ENCODE data around the gene FXYD2. TPM values are rescaled to one million over a fixed set of nuclear protein-coding genes. Genes with fewer than 3 reads are reported as not detected.
"Not testable (repeated sequence)": the region's sequence is repeated elsewhere in the genome, so short reads cannot be mapped to it uniquely, and the experiment has no call there.

The FXYD2 gene
- total RNA-seq (2014; rRNA removed; shearing (Covaris generic)): not detected in 2 replicates
- polyA plus RNA-seq (2015; cell fraction: cytosol; rRNA removed): not detected in 2 replicates
- polyA plus RNA-seq (2015; cell fraction: nucleus; rRNA removed): not detected in 2 replicates

- in situ Hi-C loops (cut with HindIII; ENCODE audit: low pct_unique_long_range_greater_than_20kb, low sequenced_read_pairs): loop anchor here (25.0 kb wide), 1 partner anchor 112 kb away; the partner anchor contains the start of gene TMPRSS13
Observed at GRCh38 chr11:117824571-117825537, at the start of gene FXYD2. Gene FXYD2, minus strand, starts transcription at chr11:117824744. Its CDS starts 66 bp downstream, at chr11:117824678.

GRCh38 chr11:117873828-117874125, 49.2 kb upstream of the FXYD2 start:
- in situ Hi-C loops (cut with HindIII; ENCODE audit: low pct_unique_long_range_greater_than_20kb, low sequenced_read_pairs): no loop called here
- no peak for DNase-seq (ENCODE audit: low read depth, low spot score)

More at GRCh38 chr11:117824571-117825537, at the start of gene FXYD2:
- no peak for DNase-seq (ENCODE audit: low read depth, low spot score)

GRCh38 chr11:117872975-117873827, 48.7 kb upstream of the FXYD2 start:
- in situ Hi-C loops (cut with HindIII; ENCODE audit: low pct_unique_long_range_greater_than_20kb, low sequenced_read_pairs): no loop called here
- DNase-seq (ENCODE audit: low read depth, low spot score): no peak

GRCh38 chr11:117872420-117872961, 47.9 kb upstream of the FXYD2 start:
- in situ Hi-C loops (cut with HindIII; ENCODE audit: low pct_unique_long_range_greater_than_20kb, low sequenced_read_pairs): no loop called here
- DNase-seq (ENCODE audit: low read depth, low spot score): no peak

- in situ Hi-C loops (cut with HindIII; ENCODE audit: low pct_unique_long_range_greater_than_20kb, low sequenced_read_pairs): no loop called here
Observed at GRCh38 chr11:117871784-117872183, 47.2 kb upstream of the FXYD2 start.

GRCh38 chr11:117871160-117871559, 46.6 kb upstream of the FXYD2 start:
- DNase-seq (ENCODE audit: low read depth, low spot score): no peak
- in situ Hi-C loops (cut with HindIII; ENCODE audit: low pct_unique_long_range_greater_than_20kb, low sequenced_read_pairs): no loop called here

More at GRCh38 chr11:117871784-117872183, 47.2 kb upstream of the FXYD2 start:
- DNase-seq (ENCODE audit: low read depth, low spot score): no peak

GRCh38 chr11:117870103-117870952, 45.8 kb upstream of the FXYD2 start:
- in situ Hi-C loops (cut with HindIII; ENCODE audit: low pct_unique_long_range_greater_than_20kb, low sequenced_read_pairs): no loop called here
- DNase-seq (ENCODE audit: low read depth, low spot score): no peak

- in situ Hi-C loops (cut with HindIII; ENCODE audit: low pct_unique_long_range_greater_than_20kb, low sequenced_read_pairs): no loop called here
- no peak for DNase-seq (ENCODE audit: low read depth, low spot score)
Observed at GRCh38 chr11:117869604-117870003, 45.1 kb upstream of the FXYD2 start.

GRCh38 chr11:117868815-117869561, 44.4 kb upstream of the FXYD2 start:
- in situ Hi-C loops (cut with HindIII; ENCODE audit: low pct_unique_long_range_greater_than_20kb, low sequenced_read_pairs): no loop called here
- no peak for DNase-seq (ENCODE audit: low read depth, low spot score)

GRCh38 chr11:117868088-117868487, 43.5 kb upstream of the FXYD2 start:
- DNase-seq (ENCODE audit: low read depth, low spot score): no peak
- in situ Hi-C loops (cut with HindIII; ENCODE audit: low pct_unique_long_range_greater_than_20kb, low sequenced_read_pairs): no loop called here

GRCh38 chr11:117866526-117866925, 42.0 kb upstream of the FXYD2 start:
- in situ Hi-C loops (cut with HindIII; ENCODE audit: low pct_unique_long_range_greater_than_20kb, low sequenced_read_pairs): no loop called here
- DNase-seq (ENCODE audit: low read depth, low spot score): no peak

- DNase-seq (ENCODE audit: low read depth, low spot score); in situ Hi-C loops (cut with HindIII; ENCODE audit: low pct_unique_long_range_greater_than_20kb, low sequenced_read_pairs): not testable (repeated sequence)
Observed at GRCh38 chr11:117865546-117865945, 41.0 kb upstream of the FXYD2 start.

GRCh38 chr11:117863383-117863782, 38.8 kb upstream of the FXYD2 start:
- DNase-seq (ENCODE audit: low read depth, low spot score): no peak
- in situ Hi-C loops (cut with HindIII; ENCODE audit: low pct_unique_long_range_greater_than_20kb, low sequenced_read_pairs): no loop called here

GRCh38 chr11:117862753-117863152, 38.2 kb upstream of the FXYD2 start:
- DNase-seq (ENCODE audit: low read depth, low spot score): no peak
- in situ Hi-C loops (cut with HindIII; ENCODE audit: low pct_unique_long_range_greater_than_20kb, low sequenced_read_pairs): no loop called here

- no peak for DNase-seq (ENCODE audit: low read depth, low spot score)
- in situ Hi-C loops (cut with HindIII; ENCODE audit: low pct_unique_long_range_greater_than_20kb, low sequenced_read_pairs): no loop called here
Observed at GRCh38 chr11:117862019-117862725, 37.6 kb upstream of the FXYD2 start.
